WTC11 (cell line): ENCODE measurements around the gene CCSER2.

ENCODE experiments used
- CREB1 ChIP-seq: sonication (generic); formaldehyde crosslinking; IDR thresholded peaks from 2 replicates; pipeline ENCODE4 v1.8.0; 2023; ENCODE audit warnings: mild to moderate bottlenecking, missing genetic modification reagents
- JUN ChIP-seq: sonication (generic); formaldehyde crosslinking; IDR thresholded peaks from 2 replicates; pipeline ENCODE4 v1.8.0; 2023; ENCODE audit warnings: mild to moderate bottlenecking, missing genetic modification reagents
- NR3C1 ChIP-seq: sonication (generic); formaldehyde crosslinking; conservative IDR thresholded peaks from 2 replicates; pipeline ENCODE4 v1.8.1; 2023; ENCODE audit warnings: low read depth, mild to moderate bottlenecking, missing genetic modification reagents
- RORB ChIP-seq: fragments of 250-450 bp; sonication (Bioruptor Pico); IDR thresholded peaks from 2 replicates; pipeline ENCODE4 v1.9.0; 2021; ENCODE audit warnings: mild to moderate bottlenecking
- TP53 ChIP-seq: sonication (generic); formaldehyde crosslinking; IDR thresholded peaks from 2 replicates; pipeline ENCODE4 v1.8.1; 2023; ENCODE audit warnings: mild to moderate bottlenecking, missing genetic modification reagents
- ZNF121 ChIP-seq: sonication (generic); formaldehyde crosslinking; IDR thresholded peaks from 2 replicates; pipeline ENCODE4 v1.8.0; 2023; ENCODE audit warnings: missing genetic modification reagents
- ZNF138 ChIP-seq: sonication (generic); formaldehyde crosslinking; conservative IDR thresholded peaks from 2 replicates; pipeline ENCODE4 v1.8.1; 2022; ENCODE audit warnings: mild to moderate bottlenecking, moderate library complexity, missing genetic modification reagents
- ZNF263 ChIP-seq: sonication (generic); formaldehyde crosslinking; IDR thresholded peaks from 2 replicates; pipeline ENCODE4 v1.8.1; 2022; ENCODE audit warnings: low read depth, mild to moderate bottlenecking, moderate library complexity, missing genetic modification reagents
- TF ChIP-seq, protein P1 (sequence below): fragments of 200-600 bp; IDR thresholded peaks from 2 replicates; pipeline ENCODE4 v1.8.0; 2022; ENCODE audit warnings: antibody characterized with exemption
- TF ChIP-seq, protein P2 (sequence below): sonication (generic); formaldehyde crosslinking; IDR thresholded peaks from 2 replicates; pipeline ENCODE4 v1.8.1; 2023; ENCODE audit warnings: mild to moderate bottlenecking, moderate library complexity, missing genetic modification reagents
- TF ChIP-seq, protein P3 (sequence below): sonication (generic); formaldehyde crosslinking; IDR thresholded peaks from 2 replicates; pipeline ENCODE4 v1.8.1; 2023; ENCODE audit warnings: mild to moderate bottlenecking, missing genetic modification reagents
- TF ChIP-seq, protein P4 (sequence below): sonication (generic); formaldehyde crosslinking; IDR thresholded peaks from 2 replicates; pipeline ENCODE4 v1.8.0; 2022; ENCODE audit warnings: mild to moderate bottlenecking, missing genetic modification reagents
- TF ChIP-seq, protein P5 (sequence below): sonication (generic); formaldehyde crosslinking; IDR thresholded peaks from 2 replicates; pipeline ENCODE4 v1.8.0; 2022; ENCODE audit warnings: missing genetic modification reagents

DNA sequence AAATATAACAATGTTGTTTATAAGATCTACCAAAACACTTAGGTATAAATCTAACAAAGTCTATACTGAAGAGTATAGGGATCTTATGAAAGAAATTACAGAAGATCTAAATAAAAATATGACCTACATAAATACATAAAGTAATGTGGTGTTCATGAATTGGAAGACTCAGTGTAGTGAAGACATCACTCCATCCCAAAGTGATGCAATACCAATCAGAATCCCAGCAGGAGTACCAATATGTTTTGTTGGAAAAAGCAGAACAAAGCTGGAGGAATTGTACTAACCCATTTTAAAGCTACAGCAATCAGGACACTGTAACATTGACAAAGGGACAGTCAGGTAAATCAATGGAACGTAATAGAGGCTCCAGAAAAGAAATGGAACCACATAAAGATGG, 76.4 kb downstream of the CCSER2 start:
- TF ChIP-seq RORB = no peak
- no peak for TF ChIP-seq NR3C1 (CRISPR knock-in tag)
- TF ChIP-seq, protein P1, sequence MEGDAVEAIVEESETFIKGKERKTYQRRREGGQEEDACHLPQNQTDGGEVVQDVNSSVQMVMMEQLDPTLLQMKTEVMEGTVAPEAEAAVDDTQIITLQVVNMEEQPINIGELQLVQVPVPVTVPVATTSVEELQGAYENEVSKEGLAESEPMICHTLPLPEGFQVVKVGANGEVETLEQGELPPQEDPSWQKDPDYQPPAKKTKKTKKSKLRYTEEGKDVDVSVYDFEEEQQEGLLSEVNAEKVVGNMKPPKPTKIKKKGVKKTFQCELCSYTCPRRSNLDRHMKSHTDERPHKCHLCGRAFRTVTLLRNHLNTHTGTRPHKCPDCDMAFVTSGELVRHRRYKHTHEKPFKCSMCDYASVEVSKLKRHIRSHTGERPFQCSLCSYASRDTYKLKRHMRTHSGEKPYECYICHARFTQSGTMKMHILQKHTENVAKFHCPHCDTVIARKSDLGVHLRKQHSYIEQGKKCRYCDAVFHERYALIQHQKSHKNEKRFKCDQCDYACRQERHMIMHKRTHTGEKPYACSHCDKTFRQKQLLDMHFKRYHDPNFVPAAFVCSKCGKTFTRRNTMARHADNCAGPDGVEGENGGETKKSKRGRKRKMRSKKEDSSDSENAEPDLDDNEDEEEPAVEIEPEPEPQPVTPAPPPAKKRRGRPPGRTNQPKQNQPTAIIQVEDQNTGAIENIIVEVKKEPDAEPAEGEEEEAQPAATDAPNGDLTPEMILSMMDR = no peak
- TF ChIP-seq, protein P2, sequence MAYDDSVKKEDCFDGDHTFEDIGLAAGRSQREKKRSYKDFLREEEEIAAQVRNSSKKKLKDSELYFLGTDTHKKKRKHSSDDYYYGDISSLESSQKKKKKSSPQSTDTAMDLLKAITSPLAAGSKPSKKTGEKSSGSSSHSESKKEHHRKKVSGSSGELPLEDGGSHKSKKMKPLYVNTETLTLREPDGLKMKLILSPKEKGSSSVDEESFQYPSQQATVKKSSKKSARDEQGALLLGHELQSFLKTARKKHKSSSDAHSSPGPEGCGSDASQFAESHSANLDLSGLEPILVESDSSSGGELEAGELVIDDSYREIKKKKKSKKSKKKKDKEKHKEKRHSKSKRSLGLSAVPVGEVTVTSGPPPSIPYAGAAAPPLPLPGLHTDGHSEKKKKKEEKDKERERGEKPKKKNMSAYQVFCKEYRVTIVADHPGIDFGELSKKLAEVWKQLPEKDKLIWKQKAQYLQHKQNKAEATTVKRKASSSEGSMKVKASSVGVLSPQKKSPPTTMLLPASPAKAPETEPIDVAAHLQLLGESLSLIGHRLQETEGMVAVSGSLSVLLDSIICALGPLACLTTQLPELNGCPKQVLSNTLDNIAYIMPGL (CRISPR knock-in tag) = no peak
- TF ChIP-seq JUN (CRISPR knock-in tag) = no peak
- TF ChIP-seq, protein P3, sequence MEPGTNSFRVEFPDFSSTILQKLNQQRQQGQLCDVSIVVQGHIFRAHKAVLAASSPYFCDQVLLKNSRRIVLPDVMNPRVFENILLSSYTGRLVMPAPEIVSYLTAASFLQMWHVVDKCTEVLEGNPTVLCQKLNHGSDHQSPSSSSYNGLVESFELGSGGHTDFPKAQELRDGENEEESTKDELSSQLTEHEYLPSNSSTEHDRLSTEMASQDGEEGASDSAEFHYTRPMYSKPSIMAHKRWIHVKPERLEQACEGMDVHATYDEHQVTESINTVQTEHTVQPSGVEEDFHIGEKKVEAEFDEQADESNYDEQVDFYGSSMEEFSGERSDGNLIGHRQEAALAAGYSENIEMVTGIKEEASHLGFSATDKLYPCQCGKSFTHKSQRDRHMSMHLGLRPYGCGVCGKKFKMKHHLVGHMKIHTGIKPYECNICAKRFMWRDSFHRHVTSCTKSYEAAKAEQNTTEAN (CRISPR knock-in tag) = no peak
- no peak for TF ChIP-seq CREB1 (CRISPR knock-in tag)
- TF ChIP-seq ZNF121 (CRISPR knock-in tag) = no peak
- TF ChIP-seq TP53 (CRISPR knock-in tag) = no peak
- TF ChIP-seq, protein P4, sequence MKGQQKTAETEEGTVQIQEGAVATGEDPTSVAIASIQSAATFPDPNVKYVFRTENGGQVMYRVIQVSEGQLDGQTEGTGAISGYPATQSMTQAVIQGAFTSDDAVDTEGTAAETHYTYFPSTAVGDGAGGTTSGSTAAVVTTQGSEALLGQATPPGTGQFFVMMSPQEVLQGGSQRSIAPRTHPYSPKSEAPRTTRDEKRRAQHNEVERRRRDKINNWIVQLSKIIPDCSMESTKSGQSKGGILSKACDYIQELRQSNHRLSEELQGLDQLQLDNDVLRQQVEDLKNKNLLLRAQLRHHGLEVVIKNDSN (CRISPR knock-in tag) = no peak
- no peak for TF ChIP-seq ZNF263
- TF ChIP-seq ZNF138 (CRISPR knock-in tag) = no peak
- TF ChIP-seq, protein P5, sequence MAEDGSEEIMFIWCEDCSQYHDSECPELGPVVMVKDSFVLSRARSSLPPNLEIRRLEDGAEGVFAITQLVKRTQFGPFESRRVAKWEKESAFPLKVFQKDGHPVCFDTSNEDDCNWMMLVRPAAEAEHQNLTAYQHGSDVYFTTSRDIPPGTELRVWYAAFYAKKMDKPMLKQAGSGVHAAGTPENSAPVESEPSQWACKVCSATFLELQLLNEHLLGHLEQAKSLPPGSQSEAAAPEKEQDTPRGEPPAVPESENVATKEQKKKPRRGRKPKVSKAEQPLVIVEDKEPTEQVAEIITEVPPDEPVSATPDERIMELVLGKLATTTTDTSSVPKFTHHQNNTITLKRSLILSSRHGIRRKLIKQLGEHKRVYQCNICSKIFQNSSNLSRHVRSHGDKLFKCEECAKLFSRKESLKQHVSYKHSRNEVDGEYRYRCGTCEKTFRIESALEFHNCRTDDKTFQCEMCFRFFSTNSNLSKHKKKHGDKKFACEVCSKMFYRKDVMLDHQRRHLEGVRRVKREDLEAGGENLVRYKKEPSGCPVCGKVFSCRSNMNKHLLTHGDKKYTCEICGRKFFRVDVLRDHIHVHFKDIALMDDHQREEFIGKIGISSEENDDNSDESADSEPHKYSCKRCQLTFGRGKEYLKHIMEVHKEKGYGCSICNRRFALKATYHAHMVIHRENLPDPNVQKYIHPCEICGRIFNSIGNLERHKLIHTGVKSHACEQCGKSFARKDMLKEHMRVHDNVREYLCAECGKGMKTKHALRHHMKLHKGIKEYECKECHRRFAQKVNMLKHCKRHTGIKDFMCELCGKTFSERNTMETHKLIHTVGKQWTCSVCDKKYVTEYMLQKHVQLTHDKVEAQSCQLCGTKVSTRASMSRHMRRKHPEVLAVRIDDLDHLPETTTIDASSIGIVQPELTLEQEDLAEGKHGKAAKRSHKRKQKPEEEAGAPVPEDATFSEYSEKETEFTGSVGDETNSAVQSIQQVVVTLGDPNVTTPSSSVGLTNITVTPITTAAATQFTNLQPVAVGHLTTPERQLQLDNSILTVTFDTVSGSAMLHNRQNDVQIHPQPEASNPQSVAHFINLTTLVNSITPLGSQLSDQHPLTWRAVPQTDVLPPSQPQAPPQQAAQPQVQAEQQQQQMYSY (CRISPR knock-in tag) = no peak
